ENCODE results near the gene ARL2BP.

Gene ARL2BP

GRCh38 chr16:57236022-57236350 is 9.1 kb upstream of the ARL2BP start:
- FAIRE-seq = no peak

DNA sequence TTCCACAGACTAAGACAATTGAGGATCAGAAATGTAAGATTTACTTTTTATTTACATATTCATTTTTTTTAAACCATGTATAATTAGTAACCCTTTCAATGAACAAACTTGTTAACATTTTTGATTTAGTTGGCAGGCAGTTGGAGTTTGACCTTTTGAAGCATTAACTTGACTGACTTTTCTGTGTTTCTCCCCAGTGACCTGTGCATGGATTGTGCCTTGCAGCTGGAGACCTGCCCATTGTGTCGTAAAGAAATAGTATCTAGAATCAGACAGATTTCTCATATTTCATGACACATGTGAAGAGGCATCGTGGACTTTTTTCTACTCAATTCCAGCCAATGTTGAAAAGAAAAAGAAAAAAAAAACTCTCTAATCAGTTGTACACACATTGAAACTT is 6.4 kb upstream of the ARL2BP start:
- FAIRE-seq = no peak

GRCh38 chr16:57239107-57239506 is 6.0 kb upstream of the ARL2BP start:
- no peak for FAIRE-seq

DNA sequence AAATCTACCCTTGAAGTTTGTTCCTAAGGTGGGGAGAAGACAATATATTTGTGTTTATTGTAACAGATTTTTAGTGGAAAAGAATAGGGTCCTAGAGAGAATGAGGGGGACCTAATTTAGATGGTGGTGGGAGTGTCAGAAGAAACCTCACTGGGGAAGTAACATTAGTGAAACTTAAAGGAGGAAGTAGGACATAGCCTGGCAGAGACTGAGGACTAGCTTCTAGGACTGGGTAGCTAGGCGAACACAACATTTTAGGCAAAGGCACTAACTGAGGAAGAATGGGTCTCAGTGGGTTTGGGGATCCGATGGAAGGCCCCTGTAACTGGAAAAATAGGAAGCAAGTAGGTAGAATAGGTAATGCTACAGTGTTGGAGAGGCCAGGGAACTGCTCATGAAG is 4.2 kb upstream of the ARL2BP start:
- no peak for FAIRE-seq

DNA sequence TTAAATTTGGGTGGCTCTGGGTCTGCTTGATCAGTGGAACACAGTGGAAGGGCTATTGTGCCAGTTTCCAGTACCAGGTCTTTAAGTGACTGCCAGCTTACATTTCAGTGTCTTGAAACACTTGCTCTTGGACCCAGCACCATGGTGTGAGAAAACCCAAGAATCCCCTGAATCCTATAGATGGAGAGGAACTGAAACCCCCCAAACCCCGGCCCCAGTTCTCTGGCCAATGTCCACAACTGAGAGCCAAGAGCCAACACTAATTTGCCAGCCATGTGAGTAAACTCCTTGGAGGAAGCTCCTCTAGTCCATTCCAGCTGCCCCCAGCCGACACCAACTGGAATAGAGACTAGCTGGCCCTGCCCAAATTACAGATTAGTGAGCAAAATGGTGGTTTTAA is 2.4 kb upstream of the ARL2BP start:
- no peak for FAIRE-seq

- FAIRE-seq = no peak
These were observed 644 bp upstream of the ARL2BP start for GRCh38 chr16:57244463-57244766.

GRCh38 chr16:57245472-57246113 is 534 bp downstream of the ARL2BP start:
- FAIRE-seq = no peak

DNA sequence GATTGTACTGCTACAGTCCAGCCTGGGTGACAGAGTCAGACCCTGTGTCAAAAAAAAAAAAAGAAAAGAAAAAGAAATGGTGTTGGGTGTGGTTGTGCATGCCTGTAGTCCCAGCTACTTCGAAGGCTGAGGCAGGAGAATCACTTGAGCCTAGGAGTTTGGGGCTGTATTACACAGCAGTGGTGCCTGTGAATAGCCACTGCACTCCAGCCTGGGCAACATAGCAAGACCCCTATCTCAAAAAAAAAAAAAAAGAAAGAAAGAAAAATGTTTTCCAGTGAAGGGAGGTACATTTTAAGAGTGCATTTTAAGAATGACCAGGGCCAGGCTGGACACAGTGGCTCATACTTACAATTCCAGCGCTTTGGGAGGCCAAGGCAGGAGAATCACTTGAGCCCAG is 6.3 kb downstream of the ARL2BP start:
- no peak for FAIRE-seq

- FAIRE-seq = no peak
These were observed 7.2 kb downstream of the ARL2BP start for GRCh38 chr16:57252148-57252721.

DNA sequence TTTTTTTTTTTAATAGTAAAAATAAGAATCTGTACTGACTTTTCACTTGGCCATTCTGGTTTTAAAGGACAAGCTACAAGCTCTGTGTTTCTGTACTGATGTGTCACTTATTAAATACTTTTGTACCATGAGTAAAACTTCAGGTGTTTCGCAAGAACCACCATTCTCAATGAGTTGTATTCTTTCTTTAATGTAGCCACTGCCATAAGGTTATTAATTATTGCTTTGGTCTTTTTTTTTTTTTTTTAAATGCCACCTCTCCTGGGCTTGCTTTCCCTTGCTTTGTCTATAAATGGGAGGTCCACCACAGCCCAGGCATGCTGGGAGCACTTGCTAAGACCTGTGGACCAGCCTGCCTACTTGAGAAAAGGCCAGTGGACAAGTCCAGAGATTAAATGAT is 8.4 kb downstream of the ARL2BP start:
- FAIRE-seq = no peak

GRCh38 chr16:57255686-57256415 is 10.8 kb downstream of the ARL2BP start:
- no peak for FAIRE-seq

- FAIRE-seq = no peak
These were observed 11.7 kb downstream of the ARL2BP start for GRCh38 chr16:57256601-57257395.

- no peak for FAIRE-seq
These were observed 12.5 kb downstream of the ARL2BP start for GRCh38 chr16:57257455-57258070.

DNA sequence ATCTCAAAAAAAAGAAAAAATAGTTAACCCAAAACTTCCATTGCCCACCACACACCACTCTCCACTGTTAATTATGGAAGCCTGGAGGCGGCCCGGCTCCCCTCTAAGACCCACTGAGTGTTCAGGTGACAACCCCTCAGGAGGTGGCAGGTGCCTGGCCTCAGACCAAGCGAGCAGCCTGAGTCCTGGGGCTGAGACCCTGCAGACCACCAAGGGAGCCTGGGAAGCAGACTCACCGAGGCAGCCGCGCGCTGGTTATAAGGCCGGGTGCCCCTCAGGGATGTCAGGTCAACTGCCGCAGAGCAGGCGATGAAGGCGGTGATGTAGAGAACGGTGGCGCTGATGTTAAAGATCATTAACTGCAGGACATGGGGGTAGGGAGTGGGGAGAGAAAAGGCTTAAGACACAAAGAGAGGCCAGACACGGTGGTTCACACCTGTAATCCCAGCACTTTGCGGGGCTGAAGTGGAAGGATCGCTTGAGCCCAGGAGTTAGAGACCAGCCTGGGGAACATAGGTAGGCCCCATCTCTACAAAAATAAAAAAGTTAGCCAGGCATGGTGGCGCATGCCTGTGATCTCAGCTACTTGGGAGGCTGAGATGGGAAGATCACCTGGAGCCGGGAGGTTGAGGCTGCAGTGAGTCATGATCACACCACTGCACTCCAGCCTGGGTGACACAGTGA is 13.3 kb downstream of the ARL2BP start:
- FAIRE-seq = no peak

DNA sequence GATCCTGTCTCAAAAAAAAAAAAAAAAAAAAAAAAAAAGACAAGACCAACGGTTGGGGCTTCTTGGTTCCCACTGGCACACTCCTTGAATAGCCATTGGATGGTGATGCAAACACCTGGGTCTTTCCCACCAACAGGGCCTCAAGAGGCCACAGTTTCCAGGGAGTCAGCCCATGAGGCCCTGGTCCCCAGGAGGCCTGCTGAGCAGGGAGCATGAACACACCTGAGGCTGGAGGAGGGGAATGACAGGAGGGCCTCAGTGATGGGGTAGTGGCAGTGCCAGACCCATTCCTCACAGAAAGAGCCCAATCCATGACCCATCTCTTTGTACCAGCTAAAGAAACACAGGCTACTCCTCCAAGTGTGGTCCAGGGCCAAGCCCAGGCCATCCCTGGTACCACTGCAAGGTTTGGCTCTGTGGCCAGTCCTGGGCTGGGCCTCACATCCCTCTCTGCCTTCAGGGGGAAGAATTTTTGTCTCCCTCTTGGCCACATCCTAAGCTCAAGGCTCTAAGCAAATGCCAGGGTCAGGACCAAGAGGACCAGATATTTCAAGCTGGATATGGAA is 13.9 kb downstream of the ARL2BP start:
- no peak for FAIRE-seq

DNA sequence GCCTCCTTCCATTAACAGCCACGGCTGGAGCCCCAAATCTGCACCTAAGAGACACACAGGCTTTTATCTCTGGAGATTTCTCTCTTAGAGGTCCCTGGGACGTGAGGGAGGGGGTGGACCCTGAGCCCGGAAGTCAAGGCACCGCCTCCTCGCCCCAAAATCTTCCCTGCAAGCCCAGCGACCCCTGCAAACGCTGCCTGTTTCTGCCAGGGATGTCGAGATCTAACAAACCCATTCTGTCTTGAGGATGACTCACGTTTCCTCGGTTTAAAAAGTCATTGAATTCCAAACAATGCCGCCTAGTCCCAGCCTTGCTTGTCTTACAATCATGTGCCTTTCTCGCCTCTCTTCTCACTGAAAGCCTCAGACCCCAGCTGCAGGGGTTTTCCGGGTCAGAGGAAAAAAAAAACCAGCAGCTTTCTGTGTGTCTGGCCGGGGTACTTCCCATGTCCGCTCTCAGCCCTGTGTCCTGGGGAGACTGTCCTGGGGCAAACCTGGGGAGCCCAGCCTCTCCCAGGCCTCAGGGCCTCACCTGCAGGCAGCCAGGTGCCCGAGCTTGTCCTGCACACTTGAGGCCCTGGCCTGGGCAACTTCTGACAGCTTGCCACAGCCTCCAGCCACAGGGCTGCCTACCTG is 15.4 kb downstream of the ARL2BP start:
- no peak for FAIRE-seq

- FAIRE-seq = no peak
These were observed 16.7 kb downstream of the ARL2BP start for GRCh38 chr16:57261806-57262205.

DNA sequence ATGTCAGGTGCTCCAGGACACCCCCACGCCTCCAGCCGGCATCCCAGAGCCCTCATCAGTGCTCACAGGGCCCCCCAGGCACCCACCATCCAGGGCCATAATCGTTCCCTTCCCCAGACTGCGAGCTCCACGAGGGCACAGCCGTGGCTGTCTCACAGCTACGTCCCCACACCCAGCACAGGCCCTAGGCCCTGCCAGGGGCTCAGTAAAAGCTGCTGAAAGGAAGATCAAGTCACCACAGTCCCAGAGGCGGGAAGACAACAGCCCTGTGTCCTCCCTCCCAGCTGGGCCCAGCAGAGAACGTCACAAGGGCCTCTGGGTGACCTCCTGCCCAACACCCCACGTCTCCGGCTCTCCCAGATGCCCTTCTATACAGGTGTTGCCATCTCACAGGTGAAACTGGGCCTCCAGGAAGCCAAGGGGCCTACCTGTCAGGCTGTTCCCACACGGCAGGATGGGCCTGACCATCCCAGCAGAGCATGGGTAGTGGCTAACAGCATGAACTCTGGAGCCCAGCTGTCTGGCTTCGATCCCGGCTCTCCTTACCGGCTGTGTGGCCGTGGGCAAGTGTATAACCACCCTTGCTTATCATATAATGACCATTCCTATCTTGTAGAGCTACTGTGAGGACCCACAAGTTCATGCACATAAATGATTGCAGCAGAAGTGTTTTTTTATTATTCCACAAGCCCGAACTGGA is 17.9 kb downstream of the ARL2BP start:
- no peak for FAIRE-seq

GRCh38 chr16:57263541-57264351 is 18.7 kb downstream of the ARL2BP start:
- no peak for FAIRE-seq

GRCh38 chr16:57264381-57264780 is 19.3 kb downstream of the ARL2BP start:
- no peak for FAIRE-seq
